ENCODE results near the gene RIC8B.

The RIC8B gene

GRCh38 chr12:106758349-106759110 lies 16.0 kb upstream of the RIC8B start:
- no peak for DNase-seq

GRCh38 chr12:106759526-106760183 lies 14.8 kb upstream of the RIC8B start:
- DNase-seq = no peak

- peak; percentile 32 for DNase-seq
Measured at GRCh38 chr12:106760184-106760531, 14.3 kb upstream of the RIC8B start.

- DNase-seq = no peak
Measured at GRCh38 chr12:106764220-106764619, 10.3 kb upstream of the RIC8B start.

- DNase-seq = no peak
Measured at GRCh38 chr12:106764738-106765137, 9.7 kb upstream of the RIC8B start.

- DNase-seq = no peak
Measured at GRCh38 chr12:106766393-106766826, 8.1 kb upstream of the RIC8B start.

- no peak for DNase-seq
Measured at GRCh38 chr12:106767206-106767605, 7.3 kb upstream of the RIC8B start.

- DNase-seq = peak; percentile 74
Measured at GRCh38 chr12:106767954-106768822, 6.3 kb upstream of the RIC8B start.

- DNase-seq = peak; percentile 72
Measured at GRCh38 chr12:106769078-106769477, 5.4 kb upstream of the RIC8B start.

GRCh38 chr12:106769546-106769945 lies 4.9 kb upstream of the RIC8B start:
- DNase-seq = no peak

GRCh38 chr12:106771425-106771824 lies 3.1 kb upstream of the RIC8B start:
- no peak for DNase-seq

GRCh38 chr12:106773286-106774004 lies 1.0 kb upstream of the RIC8B start:
- DNase-seq = no peak

- DNase-seq = no peak
Measured at GRCh38 chr12:106774808-106775524, 484 bp downstream of the RIC8B start.

GRCh38 chr12:106776897-106777296 lies 2.4 kb downstream of the RIC8B start:
- no peak for DNase-seq

GRCh38 chr12:106780010-106780631 lies 5.6 kb downstream of the RIC8B start:
- DNase-seq = peak; percentile 33

- no peak for DNase-seq
Measured at GRCh38 chr12:106782619-106783018, 8.1 kb downstream of the RIC8B start.

- DNase-seq = no peak
Measured at GRCh38 chr12:106783515-106783914, 9.0 kb downstream of the RIC8B start.

- DNase-seq = no peak
Measured at GRCh38 chr12:106790020-106790419, 15.5 kb downstream of the RIC8B start.

- no peak for DNase-seq
Measured at GRCh38 chr12:106791531-106791930, 17.0 kb downstream of the RIC8B start.

- no peak for DNase-seq
Measured at GRCh38 chr12:106794369-106794768, 19.9 kb downstream of the RIC8B start.

- DNase-seq = no peak
Measured at GRCh38 chr12:106801167-106801708, 26.8 kb downstream of the RIC8B start.
